A549 treated with CpdA at 1 μM for 4 hours (cell line): ENCODE results near the gene TSPO. TPM values are rescaled to one million over a fixed set of nuclear protein-coding genes. Genes with fewer than 3 reads are reported as not detected.

Experiments used
- total RNA-seq: library from RNA; stranded (reverse); fragments of 200-300 nt; extraction: Qiagen RNA extraction; gene quantifications from 5 replicates; pipeline ENCODE4 v1.2.3, GENCODE V29; 2022; ENCODE audit warnings: low read depth

The TSPO gene
- 126 to 234 TPM (median 202 TPM) in 5 replicates for total RNA-seq

DNA sequence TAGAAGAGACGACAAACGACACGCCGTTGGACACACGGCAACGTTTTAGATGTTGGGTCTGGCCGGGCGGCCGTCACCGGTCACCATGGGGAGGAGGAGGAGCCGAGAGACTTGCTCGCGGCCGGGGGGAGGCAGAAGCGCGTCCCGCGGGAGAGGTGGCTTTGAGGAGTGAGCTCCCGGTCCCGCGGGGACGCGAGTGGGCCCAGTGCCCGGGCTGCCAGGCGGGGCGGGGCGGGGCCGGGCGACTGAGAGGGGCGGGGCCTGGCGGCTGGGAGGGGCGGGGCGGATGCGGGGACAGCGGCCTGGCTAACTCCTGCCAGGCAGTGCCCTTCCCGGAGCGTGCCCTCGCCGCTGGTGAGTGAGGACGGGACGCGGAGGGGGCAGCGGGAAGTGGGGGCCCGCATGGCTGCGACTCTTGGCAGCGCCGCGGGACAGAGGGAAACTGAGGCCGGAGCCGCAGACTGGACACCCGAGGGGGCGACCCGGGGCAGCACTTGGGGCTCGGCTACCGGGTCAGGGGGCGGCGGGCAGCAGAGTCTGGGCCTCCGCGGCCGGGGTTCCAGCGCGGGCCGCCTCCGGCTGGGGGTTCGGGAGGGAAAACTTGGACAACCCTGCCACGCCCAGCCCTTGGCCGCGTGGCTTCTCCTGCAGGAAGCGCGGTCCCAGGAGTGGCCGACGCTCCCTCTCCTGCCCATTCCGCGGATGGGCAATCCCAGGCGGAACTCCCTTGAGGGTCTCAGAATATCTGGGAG, at the start of gene TSPO:
Gene TSPO, plus strand, starts transcription at position 309 of the 752 bp plus-strand sequence. CDS start 7,680 bp downstream, outside the sequence.

DNA sequence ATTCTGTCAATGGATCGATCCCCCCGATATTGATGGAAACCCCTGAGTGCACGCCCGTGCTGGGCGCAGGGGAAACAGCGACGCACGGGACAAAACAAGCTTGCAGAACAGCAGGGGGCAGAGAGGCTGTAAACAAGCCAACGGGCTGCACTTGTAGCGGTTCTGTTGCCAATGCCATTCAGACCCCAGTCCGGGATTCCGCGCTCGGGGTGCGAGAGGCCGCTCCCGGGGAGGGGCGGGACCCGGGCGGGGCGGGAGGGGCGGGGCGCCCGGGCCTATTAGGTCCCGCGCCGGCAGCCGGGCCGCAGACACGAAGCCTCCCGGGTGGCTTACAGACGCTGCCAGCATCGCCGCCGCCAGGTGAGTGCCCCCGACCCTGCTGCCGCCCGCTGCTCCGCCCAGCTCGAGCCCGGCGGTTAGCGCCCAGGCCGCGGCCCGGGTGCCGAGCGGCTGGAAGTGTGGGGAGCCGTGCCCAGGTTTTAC, 40.9 kb upstream of the TSPO start, which contains the start of gene BIK:
Gene BIK, plus strand, starts transcription at position 307 of the 483 bp plus-strand sequence. CDS start 13,273 bp downstream, outside the sequence.

DNA sequence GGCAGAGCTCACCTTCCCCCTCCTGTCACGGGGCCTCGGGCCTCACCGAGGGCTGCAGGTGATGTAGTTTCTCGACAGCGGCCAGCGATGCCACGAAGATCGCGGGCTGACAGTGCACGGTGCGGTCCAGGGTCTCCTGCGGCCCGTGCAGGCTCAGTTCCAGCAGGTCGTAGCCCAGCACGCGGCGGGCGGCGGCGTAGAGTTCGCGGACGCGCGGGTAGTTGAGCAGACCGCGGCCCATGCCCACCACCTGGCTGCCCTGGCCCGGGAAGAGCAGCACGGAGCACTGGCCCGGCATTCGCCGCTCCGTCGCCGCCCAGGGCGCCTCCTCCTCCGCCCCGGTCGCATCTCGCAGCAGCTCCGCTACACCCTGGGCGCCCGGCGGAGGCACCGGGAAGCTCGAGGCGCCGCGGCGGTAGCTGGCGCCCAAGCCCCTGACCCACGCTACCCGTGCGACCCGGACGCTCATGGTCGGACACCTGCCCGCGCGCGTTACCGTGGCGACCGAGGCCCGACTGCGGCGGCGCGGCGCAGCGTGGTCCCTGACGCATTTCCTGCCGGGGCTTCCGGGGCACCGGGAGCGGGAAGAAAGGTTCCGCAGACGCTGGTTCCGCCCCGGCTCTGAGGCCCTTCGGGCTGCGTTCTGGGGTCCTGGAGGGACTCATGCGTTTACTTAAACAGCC, 8.3 kb upstream of the TSPO start, which contains the start of gene MCAT:
Gene MCAT, minus strand, starts transcription at position 519 of the 683 bp plus-strand sequence. Its CDS starts 50 bp downstream, at position 469.

DNA sequence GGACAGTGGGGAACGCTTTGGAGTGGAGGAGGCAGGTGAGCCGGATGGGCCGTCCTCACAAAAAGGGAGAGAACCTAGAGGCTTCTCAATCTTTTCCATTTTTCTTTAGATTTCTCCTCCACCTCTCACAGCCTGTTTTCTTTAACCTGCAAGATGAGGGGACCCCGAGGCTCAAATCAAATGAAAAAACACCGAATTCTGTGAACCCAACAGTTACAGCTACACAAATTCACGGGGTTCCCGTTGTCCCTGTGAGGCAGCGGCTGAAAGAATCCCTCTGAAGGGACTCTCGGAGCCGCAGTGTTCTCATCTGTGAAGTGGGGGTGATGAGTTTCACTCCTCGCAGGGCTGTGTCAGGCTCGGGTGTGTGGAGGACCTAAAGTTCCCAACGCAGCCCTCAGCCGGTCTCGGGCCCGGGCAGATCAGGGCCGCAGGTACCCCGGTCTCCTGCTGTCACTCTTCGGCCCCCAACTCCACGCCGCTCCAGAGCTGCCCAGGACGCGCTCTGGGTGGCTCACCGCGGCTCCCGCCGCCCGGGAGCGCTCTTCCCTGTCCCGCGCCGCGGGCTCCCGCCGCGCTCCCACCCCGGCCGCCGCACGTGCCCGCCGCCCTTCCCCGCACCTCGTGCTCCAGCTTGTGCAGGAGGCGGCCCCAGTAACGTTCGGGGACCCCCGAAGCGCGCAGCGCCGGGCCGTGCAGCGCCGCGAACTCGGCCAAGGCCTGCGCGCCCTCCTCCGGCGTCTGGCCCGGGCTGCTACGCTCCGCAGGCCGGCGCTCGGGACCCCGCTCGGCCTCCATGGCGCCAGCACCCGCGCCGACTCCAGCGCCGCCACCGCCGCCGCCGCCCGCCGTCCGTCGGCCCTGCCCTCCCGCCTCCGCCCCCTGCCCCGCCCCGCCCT, 35.2 kb downstream of the TSPO start, which contains the start of gene TTLL12:
Gene TTLL12, minus strand, starts transcription at position 863 of the 899 bp plus-strand sequence. Its CDS starts 65 bp downstream, at position 798.

Other genes with a start within 250 kb of the TSPO start
- 63.1 to 69.9 TPM (median 66.0 TPM) in 5 replicates for gene PACSIN2, start 136.4 kb upstream of the TSPO start, total RNA-seq
- 2.0 to 2.5 TPM (median 2.1 TPM) in 5 replicates for gene TTLL1, start 62.2 kb upstream of the TSPO start, total RNA-seq
- 0.86 to 1.4 TPM (median 1.0 TPM) in 5 replicates for gene BIK, start 40.8 kb upstream of the TSPO start, total RNA-seq
- 16.5 to 28.9 TPM (median 23.8 TPM) in 5 replicates for gene MCAT, start 8.2 kb upstream of the TSPO start, total RNA-seq
- gene TTLL12, start 35.6 kb downstream of the TSPO start, total RNA-seq = 17.8 to 23.4 TPM (median 22.0 TPM) in 5 replicates
- gene SCUBE1, start 191.8 kb downstream of the TSPO start, total RNA-seq = 0.03 to 0.15 TPM (median 0.14 TPM) in 5 replicates